SK-N-SH treated with all-trans-retinoic acid at 6 μM for 48 hours (cell line): Measurements from ENCODE around the gene SNCG.

Experiments
- ATAC-seq: fragments of 200-7000 bp; cut with Tn5 transposase; 3 replicates; pipeline ENCODE4 v1.9.1; 2020; ENCODE audit warnings: mild to moderate bottlenecking, moderate library complexity
- ARNTL ChIP-seq: fragments of 450-650 bp; formaldehyde crosslinking; IDR thresholded peaks from 2 replicates; pipeline ENCODE4 v1.5.0; 2020; ENCODE audit warnings: low read depth, mild to moderate bottlenecking, moderate library complexity, borderline replicate concordance
- BACH2 ChIP-seq: fragments of 250-450 bp; sonication (Bioruptor Pico); IDR thresholded peaks from 2 replicates; pipeline ENCODE4 v1.9.0; 2021; ENCODE audit warnings: mild to moderate bottlenecking, borderline replicate concordance
- CREB5 ChIP-seq: fragments of 250-450 bp; sonication (Bioruptor Pico); IDR thresholded peaks from 2 replicates; pipeline ENCODE4 v1.5.1; 2020; ENCODE audit warnings: low read depth, mild to moderate bottlenecking, moderate library complexity
- ESRRG ChIP-seq: fragments of 250-450 bp; sonication (Bioruptor Pico); IDR thresholded peaks from 2 replicates; pipeline ENCODE4 v1.6.1; 2021; ENCODE audit warnings: mild to moderate bottlenecking
- GLIS3 ChIP-seq: fragments of 250-450 bp; sonication (Bioruptor Pico); IDR thresholded peaks from 2 replicates; pipeline ENCODE4 v1.5.0; 2020; ENCODE audit warnings: mild to moderate bottlenecking, moderate library complexity
- ISL1 ChIP-seq: fragments of 250-450 bp; sonication (Bioruptor Pico); IDR thresholded peaks from 2 replicates; pipeline ENCODE4 v2.1.2; 2022; ENCODE audit warnings: mild to moderate bottlenecking, moderate library complexity
- OSR1 ChIP-seq: fragments of 250-450 bp; sonication (Bioruptor Pico); IDR thresholded peaks from 2 replicates; pipeline ENCODE4 v1.8.0; 2022; ENCODE audit warnings: moderate library complexity, mild to moderate bottlenecking, inconsistent platforms
- PATZ1 ChIP-seq: fragments of 250-450 bp; sonication (Bioruptor Pico); IDR thresholded peaks from 2 replicates; pipeline ENCODE4 v1.8.0; 2020; ENCODE audit warnings: mild to moderate bottlenecking, moderate library complexity, borderline replicate concordance
- PPARA ChIP-seq: fragments of 250-450 bp; sonication (Bioruptor Pico); IDR thresholded peaks from 2 replicates; pipeline ENCODE4 v1.5.0; 2020; ENCODE audit warnings: mild to moderate bottlenecking, borderline replicate concordance
- RARB ChIP-seq: fragments of 250-450 bp; sonication (Bioruptor Pico); IDR thresholded peaks from 2 replicates; pipeline ENCODE4 v1.8.0; 2021; ENCODE audit warnings: mild to moderate bottlenecking, moderate library complexity
- SNAI2 ChIP-seq: fragments of 250-450 bp; sonication (Bioruptor Pico); IDR thresholded peaks from 2 replicates; pipeline ENCODE4 v1.5.0; 2020; ENCODE audit warnings: mild to moderate bottlenecking, moderate library complexity
- TCF4 ChIP-seq: fragments of 250-450 bp; sonication (Bioruptor Pico); IDR thresholded peaks from 2 replicates; pipeline ENCODE4 v1.8.0; 2021; ENCODE audit warnings: mild to moderate bottlenecking, moderate library complexity, borderline replicate concordance
- TOX ChIP-seq: fragments of 250-450 bp; sonication (Bioruptor Pico); IDR thresholded peaks from 2 replicates; pipeline ENCODE4 v1.8.0; 2021; ENCODE audit warnings: mild to moderate bottlenecking, moderate library complexity, borderline replicate concordance
- TSHZ2 ChIP-seq: fragments of 250-450 bp; sonication (Bioruptor Pico); IDR thresholded peaks from 2 replicates; pipeline ENCODE4 v1.5.0; 2020; ENCODE audit warnings: mild to moderate bottlenecking, moderate library complexity
- ZC3H10 ChIP-seq: fragments of 250-450 bp; sonication (Bioruptor Pico); IDR thresholded peaks from 2 replicates; pipeline ENCODE4 v1.5.1; 2021; ENCODE audit warnings: mild to moderate bottlenecking, moderate library complexity
- ZFP3 ChIP-seq: fragments of 250-450 bp; sonication (Bioruptor Pico); IDR thresholded peaks from 2 replicates; pipeline ENCODE4 v1.5.0; 2020; ENCODE audit warnings: mild to moderate bottlenecking, moderate library complexity
- ZFP30 ChIP-seq: fragments of 450-650 bp; formaldehyde crosslinking; IDR thresholded peaks from 2 replicates; pipeline ENCODE4 v1.5.0; 2022; ENCODE audit warnings: mild to moderate bottlenecking, moderate library complexity
- ZNF565 ChIP-seq: fragments of 450-650 bp; formaldehyde crosslinking; conservative IDR thresholded peaks from 2 replicates; pipeline ENCODE4 v1.5.0; 2020; ENCODE audit warnings: low read depth, mild to moderate bottlenecking, moderate library complexity
- ZNF70 ChIP-seq: fragments of 450-650 bp; formaldehyde crosslinking; IDR thresholded peaks from 2 replicates; pipeline ENCODE4 v1.5.0; 2020; ENCODE audit warnings: mild to moderate bottlenecking, moderate library complexity
- ZNF8 ChIP-seq: fragments of 450-650 bp; formaldehyde crosslinking; IDR thresholded peaks from 2 replicates; pipeline ENCODE4 v1.5.0; 2020; ENCODE audit warnings: mild to moderate bottlenecking, moderate library complexity
- TF ChIP-seq, protein P1 (sequence below): fragments of 250-450 bp; sonication (Bioruptor Pico); IDR thresholded peaks from 2 replicates; pipeline ENCODE4 v1.8.0; 2021; ENCODE audit warnings: low read depth, mild to moderate bottlenecking, moderate library complexity, borderline replicate concordance
- TF ChIP-seq, protein P2 (sequence below): fragments of 250-450 bp; sonication (Bioruptor Pico); IDR thresholded peaks from 2 replicates; pipeline ENCODE4 v1.5.1; 2021; ENCODE audit warnings: mild to moderate bottlenecking, moderate library complexity

The SNCG gene

GRCh38 chr10:86964061-86964846, 5.9 kb downstream of the SNCG start:
- TF ChIP-seq ZNF8 (CRISPR knock-in tag) (no peak), TOX (no peak), ZNF565 (CRISPR knock-in tag) (no peak), SNAI2 (CRISPR knock-in tag) (no peak), ZNF70 (CRISPR knock-in tag) (no peak), PPARA (CRISPR knock-in tag) (no peak), TSHZ2 (CRISPR knock-in tag) (no peak)
- no peak for ATAC-seq

GRCh38 chr10:86964847-86965190, 6.4 kb downstream of the SNCG start:
- ATAC-seq, result no peak
- TF ChIP-seq ZC3H10 (CRISPR knock-in tag) (no peak), PATZ1 (CRISPR knock-in tag) (no peak), ISL1 (CRISPR knock-in tag) (no peak), ESRRG (CRISPR knock-in tag) (no peak), RARB (CRISPR knock-in tag) (no peak), ZNF70 (CRISPR knock-in tag) (no peak), TOX (no peak), CREB5 (CRISPR knock-in tag) (no peak), OSR1 (no peak), ARNTL (CRISPR knock-in tag) (no peak), GLIS3 (CRISPR knock-in tag) (no peak), ZFP30 (no peak), BACH2 (no peak), ZFP3 (CRISPR knock-in tag) (no peak), TCF4 (no peak), TSHZ2 (CRISPR knock-in tag) (no peak)
- TF ChIP-seq, protein P1, sequence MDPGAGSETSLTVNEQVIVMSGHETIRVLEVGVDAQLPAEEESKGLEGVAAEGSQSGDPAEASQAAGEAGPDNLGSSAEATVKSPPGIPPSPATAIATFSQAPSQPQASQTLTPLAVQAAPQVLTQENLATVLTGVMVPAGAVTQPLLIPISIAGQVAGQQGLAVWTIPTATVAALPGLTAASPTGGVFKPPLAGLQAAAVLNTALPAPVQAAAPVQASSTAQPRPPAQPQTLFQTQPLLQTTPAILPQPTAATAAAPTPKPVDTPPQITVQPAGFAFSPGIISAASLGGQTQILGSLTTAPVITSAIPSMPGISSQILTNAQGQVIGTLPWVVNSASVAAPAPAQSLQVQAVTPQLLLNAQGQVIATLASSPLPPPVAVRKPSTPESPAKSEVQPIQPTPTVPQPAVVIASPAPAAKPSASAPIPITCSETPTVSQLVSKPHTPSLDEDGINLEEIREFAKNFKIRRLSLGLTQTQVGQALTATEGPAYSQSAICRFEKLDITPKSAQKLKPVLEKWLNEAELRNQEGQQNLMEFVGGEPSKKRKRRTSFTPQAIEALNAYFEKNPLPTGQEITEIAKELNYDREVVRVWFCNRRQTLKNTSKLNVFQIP, result no peak
- TF ChIP-seq, protein P2, sequence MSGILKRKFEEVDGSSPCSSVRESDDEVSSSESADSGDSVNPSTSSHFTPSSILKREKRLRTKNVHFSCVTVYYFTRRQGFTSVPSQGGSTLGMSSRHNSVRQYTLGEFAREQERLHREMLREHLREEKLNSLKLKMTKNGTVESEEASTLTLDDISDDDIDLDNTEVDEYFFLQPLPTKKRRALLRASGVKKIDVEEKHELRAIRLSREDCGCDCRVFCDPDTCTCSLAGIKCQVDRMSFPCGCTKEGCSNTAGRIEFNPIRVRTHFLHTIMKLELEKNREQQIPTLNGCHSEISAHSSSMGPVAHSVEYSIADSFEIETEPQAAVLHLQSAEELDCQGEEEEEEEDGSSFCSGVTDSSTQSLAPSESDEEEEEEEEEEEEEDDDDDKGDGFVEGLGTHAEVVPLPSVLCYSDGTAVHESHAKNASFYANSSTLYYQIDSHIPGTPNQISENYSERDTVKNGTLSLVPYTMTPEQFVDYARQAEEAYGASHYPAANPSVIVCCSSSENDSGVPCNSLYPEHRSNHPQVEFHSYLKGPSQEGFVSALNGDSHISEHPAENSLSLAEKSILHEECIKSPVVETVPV (CRISPR knock-in tag), result no peak
